GM21576 (cell line): ENCODE data around the gene SYT2.

Experiments
- ATAC-seq: cut with Tn5 transposase; IDR thresholded peaks from one replicate; pipeline ENCODE4 v1.9.1; 2021; ENCODE audit warnings: mild to moderate bottlenecking, moderate library complexity; ENCODE audit not compliant: unreplicated experiment

The SYT2 gene

DNA sequence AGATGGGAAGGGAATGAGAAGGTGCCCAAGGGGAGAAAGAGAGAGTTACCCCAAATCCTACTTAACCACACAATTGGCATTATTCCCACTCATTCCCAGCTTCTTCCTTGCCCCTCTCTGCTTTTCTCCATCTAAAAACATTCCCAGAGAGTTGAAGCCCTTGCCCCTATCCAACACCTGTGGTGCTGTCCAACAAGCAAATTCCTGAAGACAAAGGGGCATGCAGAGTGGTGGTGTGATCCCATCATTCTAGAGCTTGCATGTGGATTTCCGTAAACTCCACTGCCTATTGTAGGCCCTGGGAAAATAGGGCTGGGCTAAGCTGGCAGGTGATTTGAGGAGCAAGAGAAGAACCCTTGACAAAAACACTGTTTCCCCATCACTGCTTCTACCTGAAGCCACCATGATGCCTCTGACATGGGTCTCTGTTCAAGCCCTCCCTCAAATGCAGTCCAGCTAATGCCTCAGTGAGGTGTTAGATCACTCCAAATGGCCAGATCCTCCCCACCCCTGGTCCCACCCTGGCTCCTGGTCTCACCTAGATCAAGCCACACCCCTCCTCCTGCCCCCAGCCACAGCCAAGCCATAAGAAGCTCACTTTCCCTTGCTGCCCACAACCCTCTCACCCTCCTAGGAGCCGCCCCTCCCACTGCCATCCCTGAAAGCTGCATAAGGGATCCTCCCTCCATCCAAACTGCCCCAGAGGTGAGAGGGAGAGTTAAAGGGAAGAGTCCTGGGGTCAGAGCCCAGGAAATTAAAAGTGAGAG lies 29.5 kb downstream of the SYT2 start:
- no peak for ATAC-seq

DNA sequence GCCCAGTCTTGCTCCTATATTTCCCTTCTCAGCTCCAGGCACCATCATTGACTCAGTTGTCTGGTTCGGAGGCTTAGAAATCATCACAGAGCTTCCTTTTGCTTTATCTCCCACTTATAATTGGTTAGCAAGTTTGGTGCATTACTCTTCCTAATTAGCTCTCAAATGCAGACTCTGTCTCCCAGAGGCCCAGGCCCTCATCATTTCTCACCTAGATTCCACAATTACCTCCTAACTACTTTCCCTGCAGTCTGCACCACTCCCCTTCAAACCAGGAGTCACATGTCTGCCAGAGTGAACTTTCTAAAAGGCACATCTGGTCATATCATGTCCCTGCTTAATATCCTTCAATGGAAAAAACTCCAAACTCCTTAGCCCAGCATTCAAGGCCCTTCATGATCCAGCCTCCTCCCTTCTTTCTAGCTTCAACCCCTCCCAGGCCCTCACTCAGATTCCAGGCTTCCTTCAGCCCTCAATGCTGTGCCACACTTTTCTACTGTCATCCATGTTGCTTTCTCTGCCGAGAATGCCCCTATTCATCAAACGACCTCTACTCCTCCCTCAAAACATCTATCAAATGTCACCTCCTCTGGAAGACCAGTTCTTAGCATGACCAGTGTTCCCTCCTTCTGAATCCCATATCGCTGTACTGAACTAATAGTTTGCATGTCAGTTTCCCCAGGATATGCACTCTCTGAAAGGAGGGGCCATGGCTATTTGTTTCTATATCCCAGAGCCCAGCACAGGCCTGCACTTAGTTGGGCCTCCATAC lies 30.7 kb downstream of the SYT2 start:
- ATAC-seq: no peak

DNA sequence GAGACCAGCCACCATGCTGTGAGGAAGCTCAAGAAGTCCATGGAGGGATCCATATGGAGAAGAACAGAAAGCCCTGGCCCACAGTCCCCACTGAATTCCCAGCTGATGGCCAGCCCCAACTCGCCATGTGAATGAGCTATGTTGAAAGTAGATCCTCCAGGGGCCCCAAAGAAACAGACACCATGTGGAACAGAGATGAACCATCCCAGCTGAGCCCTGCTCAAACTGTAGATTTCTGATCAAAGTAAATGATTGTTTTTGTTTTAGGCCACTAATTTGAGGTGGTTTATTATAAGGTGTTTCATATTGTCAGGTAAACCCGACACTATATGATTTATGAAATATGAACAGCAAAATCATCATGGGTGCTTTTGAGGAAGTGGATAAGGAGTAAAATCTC lies 32.8 kb downstream of the SYT2 start:
- no peak for ATAC-seq

DNA sequence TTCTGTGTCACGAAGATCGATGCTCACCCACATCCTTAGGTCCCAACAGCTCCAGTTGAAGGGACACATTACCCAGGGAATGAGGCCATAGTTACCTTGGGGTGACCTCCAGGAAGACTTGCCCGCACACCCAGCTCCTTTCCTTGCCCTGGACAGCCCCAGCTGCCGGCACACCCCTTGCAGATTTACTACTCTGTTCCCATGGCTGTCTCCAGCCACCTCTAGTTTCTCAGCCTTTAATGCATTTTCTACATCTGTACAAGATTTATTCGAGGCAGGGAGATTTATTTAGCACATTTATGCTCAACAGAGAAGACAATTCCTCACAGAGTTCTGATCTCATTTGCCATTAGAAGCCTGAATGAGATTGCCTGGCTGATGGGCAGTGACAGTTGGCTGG lies 36.7 kb downstream of the SYT2 start:
- no peak for ATAC-seq

DNA sequence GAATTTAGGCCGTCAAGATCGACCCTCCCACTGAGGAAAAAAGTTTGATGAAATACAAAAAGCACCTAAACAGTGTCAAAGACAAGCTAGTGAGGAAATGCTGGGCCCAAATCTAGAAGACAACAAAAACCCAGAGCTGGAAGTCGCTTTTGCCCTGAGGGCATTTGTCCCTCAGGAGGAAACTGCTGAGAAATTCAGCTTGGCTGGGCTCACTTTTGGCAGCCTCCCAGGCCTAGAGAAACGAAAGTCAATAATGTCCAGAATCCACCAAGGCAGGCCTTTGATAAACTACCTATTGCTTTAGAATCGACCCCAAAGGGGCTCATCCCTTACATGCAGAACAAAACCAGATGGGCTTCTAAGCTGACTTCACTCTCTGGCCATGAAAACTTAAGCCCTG lies 38.9 kb downstream of the SYT2 start:
- ATAC-seq: no peak

DNA sequence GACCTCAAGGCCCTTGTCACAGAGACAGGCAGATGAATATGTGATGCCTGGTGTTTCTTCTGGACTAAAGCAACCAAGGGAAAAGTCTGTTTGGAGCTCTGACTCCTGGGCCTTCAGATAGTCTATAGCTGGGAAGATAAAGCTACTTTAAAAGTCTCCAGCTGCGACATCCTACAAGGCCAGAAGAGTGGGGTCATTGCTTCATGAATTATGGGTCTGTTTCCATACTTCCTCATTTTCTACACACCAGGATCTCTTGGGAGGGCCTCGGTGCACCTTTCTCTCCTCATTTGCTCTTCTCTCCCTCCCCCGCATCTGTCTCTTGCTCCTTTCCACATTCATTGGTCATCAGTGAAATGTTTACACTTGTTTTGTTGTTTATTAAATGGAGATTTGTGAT lies 44.8 kb downstream of the SYT2 start:
- ATAC-seq: no peak

DNA sequence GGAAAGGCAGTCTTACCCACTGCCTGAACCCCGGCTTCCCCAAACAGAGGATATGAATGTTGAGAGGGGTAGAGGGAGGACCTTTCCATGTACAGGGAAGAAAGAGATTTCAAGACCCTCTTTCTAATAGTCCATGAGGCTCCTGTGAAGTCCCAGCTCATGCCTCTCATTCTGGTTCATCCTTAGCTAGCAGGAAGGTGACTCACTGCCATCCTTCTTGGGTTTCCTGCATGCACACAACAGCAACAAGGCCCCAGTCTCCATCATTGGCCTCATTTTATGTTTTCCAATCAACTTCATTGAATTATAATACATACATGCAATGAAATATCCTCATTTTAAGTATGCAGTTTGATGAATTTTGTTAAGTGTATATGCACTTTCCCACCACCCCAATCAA lies 46.2 kb downstream of the SYT2 start:
- ATAC-seq: no peak

DNA sequence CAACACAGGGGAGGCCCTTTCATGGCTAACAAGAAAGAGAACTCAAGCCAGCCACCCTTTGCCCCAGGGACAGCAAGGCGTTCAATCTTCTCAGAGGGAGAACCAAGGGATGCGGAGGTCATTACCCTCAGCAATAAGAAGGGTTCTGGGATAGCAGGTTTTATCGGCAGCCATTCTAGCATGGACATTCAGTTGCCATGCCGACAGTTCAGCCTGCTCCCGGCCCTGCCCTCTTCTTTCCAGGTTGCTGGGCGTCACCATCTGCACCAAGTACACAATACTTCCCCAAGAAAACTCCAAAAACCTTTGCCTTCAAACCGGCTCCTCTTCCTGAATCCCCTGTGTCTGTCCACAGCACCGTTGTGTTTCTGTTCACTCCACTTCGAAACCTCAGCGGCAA lies 47.1 kb downstream of the SYT2 start:
- no peak for ATAC-seq

DNA sequence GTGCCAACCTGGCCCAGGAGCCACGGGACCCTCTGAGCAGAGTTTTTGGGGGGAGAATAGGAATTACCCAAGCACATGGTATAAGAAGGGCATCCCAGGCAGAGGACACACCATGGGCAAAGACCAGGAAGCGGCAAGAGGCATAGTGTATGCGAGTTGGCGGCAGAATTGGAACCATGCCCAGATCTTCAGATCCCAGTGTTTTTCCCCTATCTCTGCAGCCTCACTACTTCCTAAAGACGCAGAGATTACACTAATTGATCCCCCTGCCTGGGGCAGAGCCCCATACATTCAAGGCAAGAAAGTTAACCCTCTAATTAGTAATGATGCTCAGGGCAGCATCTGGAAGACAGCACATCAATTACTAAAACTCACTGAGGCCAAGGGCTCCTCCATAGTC lies 48.2 kb downstream of the SYT2 start:
- no peak for ATAC-seq

DNA sequence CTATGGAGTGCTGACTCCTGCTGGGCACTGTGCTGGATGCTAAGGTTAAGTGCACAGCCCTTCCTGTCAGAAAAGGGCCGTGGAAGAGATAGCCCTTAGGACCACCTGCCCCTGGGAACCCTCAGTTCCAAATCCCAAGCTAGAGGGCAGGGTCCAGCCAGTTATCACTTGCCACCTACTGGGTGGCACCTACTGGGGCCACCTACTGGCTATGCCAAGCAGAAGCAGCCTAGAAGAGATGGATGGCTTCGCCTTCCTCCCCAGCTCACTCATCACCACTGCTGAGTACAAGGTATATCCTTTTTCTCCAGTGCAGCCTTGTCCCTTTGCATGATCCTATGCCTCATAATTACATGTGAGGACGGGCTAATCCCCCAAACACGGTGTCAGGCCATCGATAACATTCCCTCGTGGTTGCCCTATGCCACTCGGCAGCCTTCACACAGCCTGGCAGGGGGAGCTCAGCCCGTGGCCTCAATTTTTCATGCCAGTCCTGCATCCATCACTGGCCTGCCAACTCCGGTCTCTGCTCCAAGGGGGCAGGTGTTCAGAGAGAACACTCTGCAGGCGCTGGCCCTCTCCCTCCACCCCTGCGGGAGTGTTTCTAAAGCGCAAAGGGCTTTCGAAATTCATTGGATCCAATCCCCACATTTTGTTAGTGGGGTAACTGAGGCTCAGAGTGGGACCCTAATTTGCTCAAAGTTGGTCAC lies 49.0 kb downstream of the SYT2 start:
- ATAC-seq: no peak

DNA sequence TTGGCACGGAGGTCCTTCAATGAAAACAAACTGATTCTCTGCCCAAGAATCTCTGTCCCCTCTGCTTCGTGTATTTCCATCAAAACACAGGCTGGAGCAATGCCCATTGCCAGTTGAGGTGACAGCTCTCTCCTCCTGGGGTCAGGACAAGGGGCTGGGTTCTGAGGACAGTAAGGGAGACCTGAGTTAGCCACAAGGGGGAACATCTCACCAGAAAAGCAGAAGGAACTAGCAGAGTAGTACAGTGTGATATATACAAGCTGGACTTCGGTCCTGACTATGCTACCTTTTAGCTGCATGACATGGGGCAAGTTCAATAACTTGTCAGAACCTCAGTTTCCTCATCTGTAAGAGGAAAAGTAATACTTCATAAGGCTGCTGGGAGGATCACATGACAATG lies 50.3 kb downstream of the SYT2 start:
- no peak for ATAC-seq

DNA sequence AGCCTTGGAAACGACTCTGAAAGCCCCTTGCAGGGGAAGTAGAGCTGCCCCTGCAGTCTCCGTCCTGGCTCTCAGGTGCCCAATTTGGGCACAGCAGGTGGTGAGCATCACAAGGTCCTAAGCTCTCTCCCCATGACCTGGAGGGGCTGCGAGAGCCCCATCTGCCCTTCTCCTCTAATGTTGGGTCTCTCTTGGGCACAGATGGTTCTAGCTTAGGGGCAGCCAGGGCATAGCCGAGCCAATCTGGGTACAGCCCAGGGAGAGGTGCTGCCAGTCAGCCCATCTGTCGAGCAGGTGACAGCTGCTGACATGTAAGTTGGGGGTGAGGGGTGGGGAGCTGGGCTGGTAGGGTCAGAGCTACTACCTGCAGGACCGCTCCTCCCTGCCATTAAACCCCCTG lies 50.7 kb downstream of the SYT2 start:
- no peak for ATAC-seq

DNA sequence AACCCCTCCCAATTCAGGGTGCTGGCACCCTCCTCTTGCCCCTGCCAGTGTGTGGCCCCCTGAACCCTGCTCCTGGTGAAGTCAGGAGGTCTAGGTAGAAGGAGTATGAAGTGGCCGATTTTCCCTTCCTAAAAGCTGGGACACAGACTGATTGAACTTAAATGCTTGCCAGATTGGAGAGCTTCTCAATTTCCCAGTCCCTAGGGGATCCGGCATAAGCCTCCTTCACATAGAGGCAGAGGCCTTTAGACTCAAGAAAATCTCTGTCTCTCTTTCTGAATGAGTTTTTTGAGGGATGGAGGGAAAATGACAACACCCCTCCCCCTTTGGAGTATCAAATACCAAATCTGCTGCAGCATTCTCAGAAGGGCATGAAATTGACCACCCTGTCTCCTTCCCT lies 51.5 kb downstream of the SYT2 start:
- ATAC-seq: no peak

DNA sequence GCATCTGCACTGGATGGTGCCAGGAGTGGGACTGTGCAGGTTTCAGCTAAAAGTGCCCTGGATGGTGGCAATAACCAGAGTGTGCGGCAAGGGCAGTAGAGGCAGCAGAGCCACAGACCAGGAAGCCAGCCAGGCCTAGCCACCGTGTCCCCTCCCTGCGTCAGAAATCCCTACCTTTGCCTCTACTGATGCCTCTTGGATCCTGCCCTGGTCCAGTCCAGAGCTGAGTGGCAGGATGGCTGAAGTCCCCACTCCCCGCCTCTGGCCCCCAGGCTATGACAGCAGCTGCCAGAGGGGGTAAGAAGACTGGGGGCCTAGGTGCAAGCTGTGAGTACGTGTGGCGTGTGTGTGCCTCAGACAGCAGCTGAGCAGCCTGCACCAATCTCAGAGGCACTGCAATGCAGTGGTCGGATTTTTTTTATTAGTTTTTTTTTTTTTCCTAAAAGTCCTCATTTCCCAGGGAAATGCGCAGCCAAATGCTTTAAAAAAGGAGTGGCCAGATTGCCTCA lies 51.9 kb downstream of the SYT2 start:
- no peak for ATAC-seq

DNA sequence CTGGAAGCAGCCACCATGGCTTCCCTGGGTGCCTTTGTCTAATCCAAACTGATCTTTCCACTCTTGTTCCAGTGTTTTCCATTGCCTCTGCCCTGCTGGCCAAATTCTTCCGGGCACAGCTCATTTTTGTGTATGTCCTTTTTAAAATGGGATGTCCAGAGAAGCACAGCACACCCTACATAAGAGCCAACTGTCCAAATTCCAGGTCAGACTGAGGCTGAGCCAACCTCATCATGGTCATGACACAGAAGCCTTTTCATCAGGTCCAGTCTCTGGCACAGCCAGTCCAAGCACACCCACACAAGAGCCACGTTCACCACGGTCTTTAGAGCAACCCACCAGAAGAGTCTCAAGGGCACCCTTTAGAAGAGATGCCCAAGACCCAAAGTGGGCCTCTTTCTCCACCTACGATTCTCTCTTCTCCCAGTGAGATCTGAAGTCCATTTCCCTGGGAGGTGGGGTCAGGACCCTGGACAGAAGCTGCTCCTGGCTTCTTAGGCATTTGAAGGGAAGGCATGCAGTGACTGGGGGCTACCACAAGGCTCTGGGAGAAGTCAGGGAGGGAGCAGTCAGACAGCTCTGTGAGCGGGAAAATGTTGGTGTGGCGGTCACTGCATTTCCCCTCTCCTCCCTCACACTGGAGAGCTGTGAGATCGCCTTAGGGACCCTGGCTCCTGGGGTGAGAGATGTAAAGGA lies 53.2 kb downstream of the SYT2 start:
- no peak for ATAC-seq

DNA sequence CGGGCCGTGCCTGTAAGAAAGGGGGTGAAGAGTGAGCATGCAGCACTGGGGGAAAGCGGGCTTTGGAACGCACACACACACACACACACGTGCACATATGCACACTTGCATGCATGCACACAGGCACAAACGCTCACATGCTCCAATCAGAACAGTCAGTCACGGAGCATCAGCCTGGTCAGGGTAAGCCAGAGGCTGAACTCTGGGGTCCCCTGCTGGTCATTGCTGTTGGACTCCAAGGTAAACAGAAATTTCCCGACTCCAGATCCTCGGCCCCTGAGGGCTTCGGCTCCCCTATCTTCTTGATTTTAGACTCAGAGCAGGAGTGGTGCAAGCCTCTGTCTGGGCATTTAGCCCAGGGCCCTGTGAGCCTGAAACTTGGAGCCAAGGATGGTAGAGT lies 54.2 kb downstream of the SYT2 start:
- no peak for ATAC-seq

DNA sequence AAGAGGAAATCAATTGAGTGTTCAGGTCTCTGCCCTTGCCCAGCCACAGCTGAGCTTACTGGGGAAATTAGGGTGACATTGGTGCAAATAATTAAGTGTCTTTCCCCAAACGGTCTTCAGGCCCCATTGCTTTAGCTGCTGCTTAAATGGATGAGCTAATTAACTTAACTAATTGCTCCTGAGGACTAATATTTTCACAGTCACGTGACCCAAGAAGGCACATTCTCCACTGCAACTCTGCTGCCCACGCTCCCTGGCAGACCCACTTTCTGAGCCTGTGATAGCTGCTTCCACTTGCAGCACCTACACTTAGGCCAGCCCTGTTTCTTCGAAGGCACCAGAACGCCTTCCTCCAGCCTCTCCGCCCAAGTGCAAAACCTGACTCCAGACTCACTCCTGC lies 56.2 kb downstream of the SYT2 start:
- ATAC-seq: no peak

DNA sequence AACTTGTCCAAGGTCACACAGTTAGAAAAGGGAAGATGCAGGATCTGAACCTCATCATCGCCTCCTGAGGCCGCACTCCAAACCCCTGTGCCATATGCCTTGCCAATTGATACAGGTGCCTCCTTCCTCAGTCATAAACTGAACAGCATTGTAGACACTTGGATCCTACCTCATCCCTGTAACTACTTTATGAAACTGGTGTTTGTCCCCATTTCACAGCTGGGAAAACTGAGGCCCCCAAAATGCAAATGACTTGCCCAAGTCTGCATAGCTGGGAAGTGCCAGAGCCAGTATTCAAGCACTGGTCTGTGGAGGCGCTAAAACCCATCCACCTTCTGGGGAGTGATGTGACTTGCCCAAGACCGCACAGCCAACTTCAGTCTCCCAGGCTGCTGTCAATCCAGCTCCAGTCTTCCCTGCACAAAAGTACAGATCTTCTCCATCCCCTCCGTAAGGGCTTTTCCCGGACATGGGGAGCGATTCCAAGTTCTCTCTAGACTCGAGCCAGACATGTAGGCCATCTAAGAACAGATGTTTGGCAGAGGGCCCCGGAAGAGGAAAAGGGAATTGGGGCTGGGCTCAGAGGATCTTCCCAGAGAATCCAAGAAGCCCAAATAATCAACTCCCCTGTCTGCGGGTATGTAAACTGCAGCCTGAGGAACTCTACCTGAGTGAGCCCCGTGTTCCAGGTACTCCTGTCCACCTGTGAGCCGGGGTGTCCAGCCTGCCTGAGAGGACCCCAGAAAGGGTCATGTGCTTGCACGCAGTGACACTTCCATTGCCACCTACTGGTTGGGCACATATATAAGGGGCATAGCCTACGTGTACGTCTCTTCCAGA lies 60.5 kb downstream of the SYT2 start:
- ATAC-seq: no peak

DNA sequence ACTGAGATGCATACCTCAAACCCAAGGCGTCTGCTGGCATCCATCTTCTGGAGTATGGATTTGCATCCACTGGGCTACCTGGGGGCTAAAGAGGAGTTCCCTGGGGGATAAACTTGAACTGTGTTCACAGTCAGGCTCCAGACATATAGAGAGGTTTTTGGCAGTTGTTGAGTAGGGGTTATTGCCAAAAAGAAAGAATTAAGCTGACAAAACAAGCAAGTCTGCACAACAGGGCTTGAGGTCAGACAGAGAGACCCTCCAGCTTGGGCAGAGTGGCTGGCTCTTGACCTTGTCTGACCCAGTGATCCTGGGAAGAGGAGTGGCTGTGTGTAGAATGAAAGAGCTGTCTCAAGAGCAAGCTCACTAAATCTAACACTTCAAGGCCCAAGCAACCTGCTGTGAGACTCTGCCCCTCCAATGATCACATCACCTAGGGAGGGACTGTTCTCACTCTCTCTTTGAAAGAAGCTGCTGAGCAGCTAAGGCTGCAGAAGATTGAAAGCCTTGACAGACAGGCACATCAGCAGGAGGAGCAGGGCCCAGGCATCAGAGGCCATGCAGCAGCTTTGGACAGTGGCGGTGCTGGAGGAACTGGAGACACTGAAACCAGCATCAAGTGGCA lies 61.5 kb downstream of the SYT2 start:
- no peak for ATAC-seq

DNA sequence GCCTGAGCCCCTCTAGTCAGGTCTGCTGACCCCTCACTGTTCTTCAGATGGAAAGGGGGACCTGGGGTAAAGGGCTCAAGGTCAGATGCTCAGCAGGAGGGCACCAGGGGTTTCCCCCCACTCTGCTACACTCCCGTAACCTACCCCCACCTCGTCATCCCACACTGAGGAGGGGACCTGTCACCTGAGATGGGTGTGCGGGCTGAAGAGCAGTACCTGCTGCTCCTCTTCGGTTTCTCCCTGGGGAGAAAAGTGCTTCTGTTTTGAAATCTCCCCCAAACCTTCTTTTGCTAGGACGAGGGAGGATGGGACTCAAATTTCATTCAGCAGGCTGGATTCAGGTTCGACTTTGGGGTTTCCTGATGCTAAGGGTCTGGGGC lies 65.2 kb downstream of the SYT2 start:
- no peak for ATAC-seq
